ENCODE results near the gene CARHSP1.

DNA sequence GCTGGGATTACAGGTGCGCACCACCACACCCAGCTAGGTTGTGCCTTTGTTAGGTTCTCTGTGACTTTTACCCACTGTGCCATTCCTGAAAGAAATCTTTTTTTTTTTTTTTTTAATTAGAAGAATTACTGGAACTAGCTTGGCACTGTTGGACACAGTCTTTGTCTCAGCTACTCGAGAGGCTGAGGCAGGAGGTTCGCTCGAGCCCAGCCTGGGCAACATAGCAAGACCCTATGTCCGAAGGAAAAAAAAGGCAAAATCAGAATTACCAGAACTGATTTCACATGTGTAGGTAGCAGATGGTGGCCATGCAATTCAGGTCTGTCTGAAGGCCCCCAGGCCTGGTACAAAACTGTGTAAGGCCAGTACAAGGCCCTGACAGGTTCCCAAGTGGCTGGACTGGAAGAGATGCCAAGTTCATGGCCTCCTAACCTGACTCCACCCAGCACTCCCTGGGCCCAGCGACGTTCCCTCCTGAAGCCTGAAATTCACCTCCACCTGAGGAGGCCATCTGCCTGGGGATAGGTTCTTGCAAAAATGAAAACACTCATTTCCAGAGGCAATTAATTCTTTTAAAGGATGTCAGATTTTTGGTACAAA, 23.0 kb downstream of the CARHSP1 start:
- TF ChIP-seq, protein P1, sequence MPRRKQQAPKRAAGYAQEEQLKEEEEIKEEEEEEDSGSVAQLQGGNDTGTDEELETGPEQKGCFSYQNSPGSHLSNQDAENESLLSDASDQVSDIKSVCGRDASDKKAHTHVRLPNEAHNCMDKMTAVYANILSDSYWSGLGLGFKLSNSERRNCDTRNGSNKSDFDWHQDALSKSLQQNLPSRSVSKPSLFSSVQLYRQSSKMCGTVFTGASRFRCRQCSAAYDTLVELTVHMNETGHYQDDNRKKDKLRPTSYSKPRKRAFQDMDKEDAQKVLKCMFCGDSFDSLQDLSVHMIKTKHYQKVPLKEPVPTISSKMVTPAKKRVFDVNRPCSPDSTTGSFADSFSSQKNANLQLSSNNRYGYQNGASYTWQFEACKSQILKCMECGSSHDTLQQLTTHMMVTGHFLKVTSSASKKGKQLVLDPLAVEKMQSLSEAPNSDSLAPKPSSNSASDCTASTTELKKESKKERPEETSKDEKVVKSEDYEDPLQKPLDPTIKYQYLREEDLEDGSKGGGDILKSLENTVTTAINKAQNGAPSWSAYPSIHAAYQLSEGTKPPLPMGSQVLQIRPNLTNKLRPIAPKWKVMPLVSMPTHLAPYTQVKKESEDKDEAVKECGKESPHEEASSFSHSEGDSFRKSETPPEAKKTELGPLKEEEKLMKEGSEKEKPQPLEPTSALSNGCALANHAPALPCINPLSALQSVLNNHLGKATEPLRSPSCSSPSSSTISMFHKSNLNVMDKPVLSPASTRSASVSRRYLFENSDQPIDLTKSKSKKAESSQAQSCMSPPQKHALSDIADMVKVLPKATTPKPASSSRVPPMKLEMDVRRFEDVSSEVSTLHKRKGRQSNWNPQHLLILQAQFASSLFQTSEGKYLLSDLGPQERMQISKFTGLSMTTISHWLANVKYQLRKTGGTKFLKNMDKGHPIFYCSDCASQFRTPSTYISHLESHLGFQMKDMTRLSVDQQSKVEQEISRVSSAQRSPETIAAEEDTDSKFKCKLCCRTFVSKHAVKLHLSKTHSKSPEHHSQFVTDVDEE (CRISPR knock-in tag; IDR thresholded peaks at IDR 0.05): no peak
- TF ChIP-seq GLIS3 (CRISPR knock-in tag; IDR thresholded peaks at IDR 0.05): no peak
- TF ChIP-seq, protein P2, sequence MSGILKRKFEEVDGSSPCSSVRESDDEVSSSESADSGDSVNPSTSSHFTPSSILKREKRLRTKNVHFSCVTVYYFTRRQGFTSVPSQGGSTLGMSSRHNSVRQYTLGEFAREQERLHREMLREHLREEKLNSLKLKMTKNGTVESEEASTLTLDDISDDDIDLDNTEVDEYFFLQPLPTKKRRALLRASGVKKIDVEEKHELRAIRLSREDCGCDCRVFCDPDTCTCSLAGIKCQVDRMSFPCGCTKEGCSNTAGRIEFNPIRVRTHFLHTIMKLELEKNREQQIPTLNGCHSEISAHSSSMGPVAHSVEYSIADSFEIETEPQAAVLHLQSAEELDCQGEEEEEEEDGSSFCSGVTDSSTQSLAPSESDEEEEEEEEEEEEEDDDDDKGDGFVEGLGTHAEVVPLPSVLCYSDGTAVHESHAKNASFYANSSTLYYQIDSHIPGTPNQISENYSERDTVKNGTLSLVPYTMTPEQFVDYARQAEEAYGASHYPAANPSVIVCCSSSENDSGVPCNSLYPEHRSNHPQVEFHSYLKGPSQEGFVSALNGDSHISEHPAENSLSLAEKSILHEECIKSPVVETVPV (CRISPR knock-in tag; IDR thresholded peaks at IDR 0.05): no peak
- no peak for TF ChIP-seq ZNF8 (CRISPR knock-in tag; IDR thresholded peaks at IDR 0.05)
- TF ChIP-seq SNAI2 (CRISPR knock-in tag; IDR thresholded peaks at IDR 0.05): no peak
- no peak for TF ChIP-seq ZFP3 (CRISPR knock-in tag; IDR thresholded peaks at IDR 0.05)
- no peak for TF ChIP-seq ARNTL (CRISPR knock-in tag; IDR thresholded peaks at IDR 0.05; ENCODE audit: borderline replicate concordance, low read depth)

Measured in SK-N-SH treated with all-trans-retinoic acid at 6 μM for 48 hours (cell line).